ENCODE results near the gene CPA2. TPM values are rescaled to one million over a fixed set of nuclear protein-coding genes. Genes with fewer than 3 reads are reported as not detected.
"Not testable (repeated sequence)": the region's sequence is repeated elsewhere in the genome, so short reads cannot be mapped to it uniquely, and the experiment has no call there.

The CPA2 gene
- polyA plus RNA-seq, 4 donors: 12.9 to 25.4 (median 15.1) TPM

DNA sequence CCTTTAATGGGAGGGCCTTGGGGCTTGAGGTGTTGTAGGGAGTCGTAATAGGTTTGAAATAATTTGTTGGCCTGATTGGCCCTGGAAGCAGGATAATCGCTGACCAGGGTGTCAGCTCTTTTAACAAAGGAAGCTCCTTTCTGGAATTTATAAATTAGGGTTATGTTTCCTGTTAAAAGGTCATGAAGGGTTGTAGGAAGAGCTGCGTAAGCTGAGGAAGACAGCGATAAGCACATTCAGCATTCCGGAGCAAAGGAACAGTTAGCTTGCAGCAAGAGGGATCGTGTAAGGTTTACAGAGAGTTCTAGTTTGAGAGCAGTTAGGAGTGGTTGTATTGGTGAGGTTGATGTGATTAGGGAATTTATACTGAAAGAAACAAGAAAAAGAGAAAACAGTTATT is 47.6 kb downstream of the CPA2 start:
- WGBS, 3 donors: 81 to 93% (median 93%) methylated on average over 6 of the region's 6 CpGs
- FAIRE-seq: no peak

DNA sequence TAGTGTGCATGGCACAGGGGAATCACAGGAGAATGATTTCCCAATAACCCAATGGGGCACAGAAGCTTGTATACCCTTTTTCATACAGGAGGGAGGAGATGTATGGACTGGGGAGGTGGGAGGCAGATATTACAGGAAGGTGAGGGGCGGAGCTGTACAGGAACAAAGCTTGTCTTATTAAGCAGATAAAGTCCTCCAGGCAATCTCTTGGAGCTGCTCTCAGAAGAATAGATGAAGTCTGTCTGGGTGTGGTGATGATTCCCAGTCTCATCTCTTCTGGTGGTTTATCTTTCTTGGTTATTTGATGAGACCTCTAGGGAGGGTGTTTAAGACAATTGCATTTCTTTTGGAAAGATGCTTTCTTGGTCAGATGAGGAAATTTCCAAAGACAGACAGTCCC is 52.9 kb downstream of the CPA2 start:
- H3K27ac ChIP-seq (ENCODE audit: low read depth in 1 of 3, low read length in 2 of 3): no peak overlapping the region

More for the DNA sequence above, 47.6 kb downstream of the CPA2 start:
- no peak overlapping the region for H3K27ac ChIP-seq (ENCODE audit: low read depth in 1 of 3, low read length in 2 of 3)
- H3K4me1 ChIP-seq (ENCODE audit: control insufficient read depth in 3 of 3, insufficient read depth in 2 of 3, low read depth in 1 of 3, low read length in 2 of 3): no peaks in the 10 kb centered on the region
- H3K4me3 ChIP-seq (ENCODE audit: low read depth in 1 of 3, low read length in 3 of 3): no peak overlapping the region
- H3K9me3 ChIP-seq (ENCODE audit: control insufficient read depth in 2 of 2, insufficient read depth in 1 of 2, low read depth in 1 of 2, low read length in 1 of 2): peaks cover 0 to 5% of the 10 kb centered on the region in 2 donors
- H3K27me3 ChIP-seq (ENCODE audit: control insufficient read depth in 3 of 3, insufficient read depth in 3 of 3, low read length in 3 of 3): no peaks in the 10 kb centered on the region
- H3K36me3 ChIP-seq (ENCODE audit: control insufficient read depth in 3 of 3, insufficient read depth in 2 of 3, low read depth in 1 of 3, low read length in 3 of 3): no peaks in the 10 kb centered on the region
- DNase-seq: no peak

DNA sequence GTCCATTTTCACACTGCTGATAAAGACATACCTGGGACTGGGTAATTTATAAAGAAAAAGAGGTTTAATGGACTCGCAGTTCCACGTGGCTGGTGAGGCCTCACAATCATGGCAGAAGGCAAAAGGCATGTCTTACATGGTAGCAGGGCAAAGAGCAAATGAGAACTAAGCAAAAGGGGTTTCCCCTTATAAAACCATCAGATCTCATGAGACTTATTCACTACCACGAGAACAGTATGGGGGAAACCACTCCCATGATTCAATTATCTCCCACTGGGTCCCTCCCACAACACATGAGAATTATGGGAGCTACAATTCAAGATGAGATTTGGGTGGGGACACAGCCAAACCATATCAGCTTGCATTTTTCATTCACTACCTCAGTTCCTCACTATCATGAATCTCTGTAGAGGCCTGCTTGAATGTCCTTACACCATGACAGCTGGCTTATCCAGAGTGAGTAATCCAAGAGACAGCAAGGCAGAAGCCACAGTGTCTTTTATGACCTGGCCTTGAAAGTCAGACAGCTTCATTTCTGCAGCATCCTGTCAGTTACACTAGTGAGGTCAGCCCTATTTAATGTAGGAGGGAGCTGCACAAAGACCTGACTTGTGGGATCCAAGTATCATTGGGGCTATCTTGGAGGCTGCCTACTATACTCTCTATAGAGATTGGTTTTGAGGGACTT is 55.0 kb downstream of the CPA2 start:
- WGBS, 3 donors: 71 to 91% (median 79%) methylated on average over 3 of the region's 3 CpGs
- H3K36me3 ChIP-seq (ENCODE audit: control insufficient read depth in 3 of 3, insufficient read depth in 2 of 3, low read depth in 1 of 3, low read length in 3 of 3); H3K9me3 ChIP-seq (ENCODE audit: control insufficient read depth in 2 of 2, insufficient read depth in 1 of 2, low read depth in 1 of 2, low read length in 1 of 2); H3K4me1 ChIP-seq (ENCODE audit: control insufficient read depth in 3 of 3, insufficient read depth in 2 of 3, low read depth in 1 of 3, low read length in 2 of 3); DNase-seq; FAIRE-seq; H3K27me3 ChIP-seq (ENCODE audit: control insufficient read depth in 3 of 3, insufficient read depth in 3 of 3, low read length in 3 of 3); H3K4me3 ChIP-seq (ENCODE audit: low read depth in 1 of 3, low read length in 3 of 3); H3K27ac ChIP-seq (ENCODE audit: low read depth in 1 of 3, low read length in 2 of 3): not testable (repeated sequence)

More for the DNA sequence above, 52.9 kb downstream of the CPA2 start:
- Histone ChIP-seq H3K27me3 (ENCODE audit: control insufficient read depth in 3 of 3, insufficient read depth in 3 of 3, low read length in 3 of 3) (no peaks in the 10 kb centered on the region), H3K36me3 (ENCODE audit: control insufficient read depth in 3 of 3, insufficient read depth in 2 of 3, low read depth in 1 of 3, low read length in 3 of 3) (no peaks in the 10 kb centered on the region), H3K4me1 (ENCODE audit: control insufficient read depth in 3 of 3, insufficient read depth in 2 of 3, low read depth in 1 of 3, low read length in 2 of 3) (no peaks in the 10 kb centered on the region), H3K9me3 (ENCODE audit: control insufficient read depth in 2 of 2, insufficient read depth in 1 of 2, low read depth in 1 of 2, low read length in 1 of 2) (no peaks in the 10 kb centered on the region), H3K4me3 (ENCODE audit: low read depth in 1 of 3, low read length in 3 of 3) (no peak overlapping the region)
- FAIRE-seq (no peak), DNase-seq (no peak)
- WGBS, 3 donors: 93 to 96% (median 94%) methylated on average over 1 of the region's 1 CpG

- Histone ChIP-seq H3K27me3 (ENCODE audit: control insufficient read depth in 3 of 3, insufficient read depth in 3 of 3, low read length in 3 of 3) (no peaks in the 10 kb centered on the region), H3K4me3 (ENCODE audit: low read depth in 1 of 3, low read length in 3 of 3) (no peak overlapping the region), H3K9me3 (ENCODE audit: control insufficient read depth in 2 of 2, insufficient read depth in 1 of 2, low read depth in 1 of 2, low read length in 1 of 2) (no peaks in the 10 kb centered on the region), H3K4me1 (ENCODE audit: control insufficient read depth in 3 of 3, insufficient read depth in 2 of 3, low read depth in 1 of 3, low read length in 2 of 3) (no peaks in the 10 kb centered on the region), H3K27ac (ENCODE audit: low read depth in 1 of 3, low read length in 2 of 3) (no peak overlapping the region), H3K36me3 (ENCODE audit: control insufficient read depth in 3 of 3, insufficient read depth in 2 of 3, low read depth in 1 of 3, low read length in 3 of 3) (no peaks in the 10 kb centered on the region)
- DNase-seq (no peak), FAIRE-seq (no peak)
- 90 to 92% (median 91%) methylated on average over 7 of the region's 7 CpGs for WGBS, 3 donors
Measured at GRCh38 chr7:130322615-130323014, 56.0 kb downstream of the CPA2 start.

DNA sequence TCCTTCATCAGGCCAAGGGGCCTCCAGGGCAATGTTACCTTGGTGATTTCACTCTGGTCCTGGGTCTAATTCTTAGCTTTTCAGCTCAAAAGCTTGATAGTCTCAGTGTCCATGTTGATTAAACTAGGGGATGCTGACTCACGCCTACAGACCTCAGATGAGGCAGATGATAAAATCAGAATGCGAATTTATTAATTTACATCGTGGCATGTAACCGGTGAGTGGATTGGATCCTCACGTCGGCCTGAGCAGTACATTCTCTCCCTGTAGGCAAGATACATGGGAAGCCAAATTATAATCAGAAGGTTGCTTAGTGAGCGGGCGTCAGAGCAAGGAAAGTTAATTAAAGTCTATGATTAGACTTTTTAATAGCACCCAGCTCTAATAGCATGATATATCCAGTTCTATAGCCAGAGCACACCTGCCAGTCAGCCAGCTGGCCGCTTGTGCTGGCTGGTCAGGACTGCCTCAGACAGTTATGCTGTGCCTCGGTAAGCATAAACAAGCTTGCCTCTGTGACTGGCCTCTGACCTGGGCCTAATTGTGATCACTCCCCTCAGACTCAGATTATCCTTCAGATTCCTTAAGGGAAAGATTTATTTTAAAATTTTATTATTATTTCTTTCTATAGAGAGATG is 57.8 kb downstream of the CPA2 start:
- no peaks in the 10 kb centered on the region for H3K27me3 ChIP-seq (ENCODE audit: control insufficient read depth in 3 of 3, insufficient read depth in 3 of 3, low read length in 3 of 3)
- H3K9me3 ChIP-seq (ENCODE audit: control insufficient read depth in 2 of 2, insufficient read depth in 1 of 2, low read depth in 1 of 2, low read length in 1 of 2): no peaks in the 10 kb centered on the region
- H3K36me3 ChIP-seq (ENCODE audit: control insufficient read depth in 3 of 3, insufficient read depth in 2 of 3, low read depth in 1 of 3, low read length in 3 of 3): no peaks in the 10 kb centered on the region
- 91 to 98% (median 93%) methylated on average over 10 of the region's 10 CpGs for WGBS, 3 donors
- no peak for DNase-seq
- no peak for FAIRE-seq
- H3K27ac ChIP-seq (ENCODE audit: low read depth in 1 of 3, low read length in 2 of 3): no peak overlapping the region
- H3K4me1 ChIP-seq (ENCODE audit: control insufficient read depth in 3 of 3, insufficient read depth in 2 of 3, low read depth in 1 of 3, low read length in 2 of 3): no peaks in the 10 kb centered on the region
- H3K4me3 ChIP-seq (ENCODE audit: low read depth in 1 of 3, low read length in 3 of 3): no peak overlapping the region

GRCh38 chr7:130329681-130330080 is 63.0 kb downstream of the CPA2 start:
- DNase-seq (no peak), FAIRE-seq (no peak)
- H3K4me3 ChIP-seq (ENCODE audit: low read depth in 1 of 3, low read length in 3 of 3): no peak overlapping the region
- no peak overlapping the region for H3K27ac ChIP-seq (ENCODE audit: low read depth in 1 of 3, low read length in 2 of 3)
- no peaks in the 10 kb centered on the region for H3K9me3 ChIP-seq (ENCODE audit: control insufficient read depth in 2 of 2, insufficient read depth in 1 of 2, low read depth in 1 of 2, low read length in 1 of 2)
- H3K36me3 ChIP-seq (ENCODE audit: control insufficient read depth in 3 of 3, insufficient read depth in 2 of 3, low read depth in 1 of 3, low read length in 3 of 3): no peaks in the 10 kb centered on the region
- H3K27me3 ChIP-seq (ENCODE audit: control insufficient read depth in 3 of 3, insufficient read depth in 3 of 3, low read length in 3 of 3): no peaks in the 10 kb centered on the region
- no peaks in the 10 kb centered on the region for H3K4me1 ChIP-seq (ENCODE audit: control insufficient read depth in 3 of 3, insufficient read depth in 2 of 3, low read depth in 1 of 3, low read length in 2 of 3)
- WGBS, 3 donors: 41 to 71% (median 63%) methylated on average over 3 of the region's 3 CpGs

DNA sequence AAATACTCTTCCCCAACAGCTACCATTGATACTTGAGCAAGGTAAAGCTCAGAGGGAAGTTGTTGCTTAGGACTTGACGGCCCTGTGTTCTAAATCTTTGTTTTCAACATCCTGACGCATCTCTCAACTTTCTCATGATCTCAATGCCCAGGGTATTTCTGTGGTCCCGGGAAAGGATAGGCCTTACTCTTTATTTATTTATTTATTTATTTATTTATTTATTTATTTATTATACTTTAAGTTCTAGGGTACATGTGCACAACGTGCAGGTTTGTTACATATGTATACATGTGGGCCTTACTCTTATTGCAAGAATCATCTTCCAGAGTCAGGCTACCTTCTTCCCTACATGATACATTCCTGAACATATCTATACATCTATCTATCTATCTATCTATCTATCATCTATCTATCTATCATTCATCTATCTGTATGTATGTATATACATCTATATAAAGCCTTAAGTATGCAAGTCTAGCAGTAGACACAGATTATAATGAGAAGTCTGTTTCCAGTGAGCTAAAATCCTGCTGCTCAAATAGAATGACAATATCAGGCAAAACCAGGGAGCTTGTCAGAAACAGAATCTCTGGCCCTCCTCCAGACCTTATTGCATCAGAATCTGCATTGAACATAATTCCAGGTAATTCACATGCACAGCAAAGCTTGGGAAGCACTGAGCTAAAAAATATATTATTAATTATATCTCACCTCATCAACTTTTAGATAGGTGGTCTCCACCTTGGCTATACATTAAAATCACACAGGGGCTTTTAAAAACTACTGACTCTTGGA is 65.8 kb downstream of the CPA2 start:
- H3K36me3 ChIP-seq (ENCODE audit: control insufficient read depth in 3 of 3, insufficient read depth in 2 of 3, low read depth in 1 of 3, low read length in 3 of 3): no peaks in the 10 kb centered on the region
- H3K4me3 ChIP-seq (ENCODE audit: low read depth in 1 of 3, low read length in 3 of 3): no peak overlapping the region
- H3K27ac ChIP-seq (ENCODE audit: low read depth in 1 of 3, low read length in 2 of 3): no peak overlapping the region
- no peak for FAIRE-seq
- WGBS, 3 donors: 93 to 95% (median 94%) methylated on average over 4 of the region's 4 CpGs
- H3K9me3 ChIP-seq (ENCODE audit: control insufficient read depth in 2 of 2, insufficient read depth in 1 of 2, low read depth in 1 of 2, low read length in 1 of 2): no peaks in the 10 kb centered on the region
- no peaks in the 10 kb centered on the region for H3K4me1 ChIP-seq (ENCODE audit: control insufficient read depth in 3 of 3, insufficient read depth in 2 of 3, low read depth in 1 of 3, low read length in 2 of 3)
- no peak for DNase-seq
- no peaks in the 10 kb centered on the region for H3K27me3 ChIP-seq (ENCODE audit: control insufficient read depth in 3 of 3, insufficient read depth in 3 of 3, low read length in 3 of 3)

GRCh38 chr7:130333832-130334231 is 67.2 kb downstream of the CPA2 start:
- no peaks in the 10 kb centered on the region for H3K27me3 ChIP-seq (ENCODE audit: control insufficient read depth in 3 of 3, insufficient read depth in 3 of 3, low read length in 3 of 3)
- H3K36me3 ChIP-seq (ENCODE audit: control insufficient read depth in 3 of 3, insufficient read depth in 2 of 3, low read depth in 1 of 3, low read length in 3 of 3): no peaks in the 10 kb centered on the region
- FAIRE-seq (no peak), DNase-seq (no peak)
- H3K9me3 ChIP-seq (ENCODE audit: control insufficient read depth in 2 of 2, insufficient read depth in 1 of 2, low read depth in 1 of 2, low read length in 1 of 2): no peaks in the 10 kb centered on the region
- WGBS, 3 donors: 66 to 86% (median 76%) methylated on average over 2 of the region's 2 CpGs
- H3K4me1 ChIP-seq (ENCODE audit: control insufficient read depth in 3 of 3, insufficient read depth in 2 of 3, low read depth in 1 of 3, low read length in 2 of 3): no peaks in the 10 kb centered on the region
- no peak overlapping the region for H3K4me3 ChIP-seq (ENCODE audit: low read depth in 1 of 3, low read length in 3 of 3)
- no peak overlapping the region for H3K27ac ChIP-seq (ENCODE audit: low read depth in 1 of 3, low read length in 2 of 3)
